HEK293 (cell line): ENCODE results near the gene PNPLA6.

Experiments
- HIC1 ChIP-seq: fragments of 450-650 bp; formaldehyde crosslinking; IDR thresholded peaks from 2 replicates; pipeline ENCODE4 v1.5.1; 2016; ENCODE audit warnings: missing biosample characterization, missing genetic modification characterization
- KLF17 ChIP-seq: fragments of 450-650 bp; formaldehyde crosslinking; IDR thresholded peaks from 2 replicates; pipeline ENCODE4 v1.5.1; 2016; ENCODE audit warnings: missing biosample characterization, missing genetic modification characterization
- OSR2 ChIP-seq: fragments of 450-650 bp; formaldehyde crosslinking; IDR thresholded peaks from 2 replicates; pipeline ENCODE4 v1.5.1; 2016; ENCODE audit warnings: missing biosample characterization, missing genetic modification characterization
- PRDM1 ChIP-seq: fragments of 450-650 bp; formaldehyde crosslinking; IDR thresholded peaks from 2 replicates; pipeline ENCODE4; 2016; ENCODE audit warnings: missing biosample characterization, missing genetic modification characterization
- YY2 ChIP-seq: fragments of 450-650 bp; formaldehyde crosslinking; IDR thresholded peaks from 2 replicates; pipeline ENCODE4 v1.5.1; 2016; ENCODE audit warnings: missing biosample characterization, missing genetic modification characterization
- ZBTB21 ChIP-seq: fragments of 450-650 bp; formaldehyde crosslinking; IDR thresholded peaks from 2 replicates; pipeline ENCODE4 v1.5.1; 2017; ENCODE audit warnings: missing biosample characterization, missing genetic modification characterization
- ZNF138 ChIP-seq: fragments of 450-650 bp; formaldehyde crosslinking; IDR thresholded peaks from 2 replicates; pipeline ENCODE4 v1.5.1; 2016; ENCODE audit warnings: missing biosample characterization, missing genetic modification characterization, borderline replicate concordance
- ZNF239 ChIP-seq: fragments of 450-650 bp; formaldehyde crosslinking; IDR thresholded peaks from 2 replicates; pipeline ENCODE4 v1.5.1; 2016; ENCODE audit warnings: missing biosample characterization, missing genetic modification characterization
- ZNF324 ChIP-seq: fragments of 450-650 bp; formaldehyde crosslinking; IDR thresholded peaks from 2 replicates; pipeline ENCODE4 v1.5.1; 2016; ENCODE audit warnings: missing biosample characterization, missing genetic modification characterization
- ZNF501 ChIP-seq: fragments of 450-650 bp; formaldehyde crosslinking; IDR thresholded peaks from 2 replicates; pipeline ENCODE4 v1.5.1; 2016; ENCODE audit warnings: missing biosample characterization, missing genetic modification characterization
- ZNF555 ChIP-seq: fragments of 450-650 bp; formaldehyde crosslinking; conservative IDR thresholded peaks from 2 replicates; pipeline ENCODE4 v1.5.1; 2017; ENCODE audit warnings: missing biosample characterization, mild to moderate bottlenecking, missing genetic modification characterization, inconsistent platforms
- ZNF792 ChIP-seq: fragments of 450-650 bp; formaldehyde crosslinking; IDR thresholded peaks from 2 replicates; pipeline ENCODE4 v1.5.1; 2016; ENCODE audit warnings: missing biosample characterization, missing genetic modification characterization
- TF ChIP-seq, protein P1 (sequence below): fragments of 450-650 bp; formaldehyde crosslinking; IDR thresholded peaks from 2 replicates; pipeline ENCODE4 v1.5.1; 2016; ENCODE audit warnings: missing biosample characterization, missing genetic modification characterization
- TF ChIP-seq, protein P2 (sequence below): fragments of 450-650 bp; formaldehyde crosslinking; IDR thresholded peaks from 2 replicates; pipeline ENCODE4 v1.5.1; 2016; ENCODE audit warnings: missing biosample characterization, missing genetic modification characterization, low read depth

GRCh38 chr19:7605490-7606222 lies 70.1 kb downstream of the PNPLA6 start:
- TF ChIP-seq, protein P1, sequence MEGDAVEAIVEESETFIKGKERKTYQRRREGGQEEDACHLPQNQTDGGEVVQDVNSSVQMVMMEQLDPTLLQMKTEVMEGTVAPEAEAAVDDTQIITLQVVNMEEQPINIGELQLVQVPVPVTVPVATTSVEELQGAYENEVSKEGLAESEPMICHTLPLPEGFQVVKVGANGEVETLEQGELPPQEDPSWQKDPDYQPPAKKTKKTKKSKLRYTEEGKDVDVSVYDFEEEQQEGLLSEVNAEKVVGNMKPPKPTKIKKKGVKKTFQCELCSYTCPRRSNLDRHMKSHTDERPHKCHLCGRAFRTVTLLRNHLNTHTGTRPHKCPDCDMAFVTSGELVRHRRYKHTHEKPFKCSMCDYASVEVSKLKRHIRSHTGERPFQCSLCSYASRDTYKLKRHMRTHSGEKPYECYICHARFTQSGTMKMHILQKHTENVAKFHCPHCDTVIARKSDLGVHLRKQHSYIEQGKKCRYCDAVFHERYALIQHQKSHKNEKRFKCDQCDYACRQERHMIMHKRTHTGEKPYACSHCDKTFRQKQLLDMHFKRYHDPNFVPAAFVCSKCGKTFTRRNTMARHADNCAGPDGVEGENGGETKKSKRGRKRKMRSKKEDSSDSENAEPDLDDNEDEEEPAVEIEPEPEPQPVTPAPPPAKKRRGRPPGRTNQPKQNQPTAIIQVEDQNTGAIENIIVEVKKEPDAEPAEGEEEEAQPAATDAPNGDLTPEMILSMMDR, result no peak
- TF ChIP-seq ZNF555 (tag by site-specific recombination) (no peak), ZNF239 (no peak), OSR2 (tag by site-specific recombination) (no peak), YY2 (tag by site-specific recombination) (no peak), ZNF138 (tag by site-specific recombination) (no peak), KLF17 (no peak), ZBTB21 (tag by site-specific recombination) (no peak), ZNF501 (tag by site-specific recombination) (no peak), PRDM1 (tag by site-specific recombination) (no peak), ZNF324 (tag by site-specific recombination) (no peak), ZNF792 (tag by site-specific recombination) (no peak), HIC1 (tag by site-specific recombination) (no peak)
- TF ChIP-seq, protein P2, sequence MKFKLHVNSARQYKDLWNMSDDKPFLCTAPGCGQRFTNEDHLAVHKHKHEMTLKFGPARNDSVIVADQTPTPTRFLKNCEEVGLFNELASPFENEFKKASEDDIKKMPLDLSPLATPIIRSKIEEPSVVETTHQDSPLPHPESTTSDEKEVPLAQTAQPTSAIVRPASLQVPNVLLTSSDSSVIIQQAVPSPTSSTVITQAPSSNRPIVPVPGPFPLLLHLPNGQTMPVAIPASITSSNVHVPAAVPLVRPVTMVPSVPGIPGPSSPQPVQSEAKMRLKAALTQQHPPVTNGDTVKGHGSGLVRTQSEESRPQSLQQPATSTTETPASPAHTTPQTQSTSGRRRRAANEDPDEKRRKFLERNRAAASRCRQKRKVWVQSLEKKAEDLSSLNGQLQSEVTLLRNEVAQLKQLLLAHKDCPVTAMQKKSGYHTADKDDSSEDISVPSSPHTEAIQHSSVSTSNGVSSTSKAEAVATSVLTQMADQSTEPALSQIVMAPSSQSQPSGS (tag by site-specific recombination), result no peak
